HG03066 (cell line): Measurements from ENCODE around the gene CDH4.

Experiments used
- ATAC-seq: cut with Tn5 transposase; IDR thresholded peaks from one replicate; pipeline ENCODE4 v1.9.1; 2021; ENCODE audit warnings: low read depth; ENCODE audit not compliant: unreplicated experiment

The CDH4 gene

DNA sequence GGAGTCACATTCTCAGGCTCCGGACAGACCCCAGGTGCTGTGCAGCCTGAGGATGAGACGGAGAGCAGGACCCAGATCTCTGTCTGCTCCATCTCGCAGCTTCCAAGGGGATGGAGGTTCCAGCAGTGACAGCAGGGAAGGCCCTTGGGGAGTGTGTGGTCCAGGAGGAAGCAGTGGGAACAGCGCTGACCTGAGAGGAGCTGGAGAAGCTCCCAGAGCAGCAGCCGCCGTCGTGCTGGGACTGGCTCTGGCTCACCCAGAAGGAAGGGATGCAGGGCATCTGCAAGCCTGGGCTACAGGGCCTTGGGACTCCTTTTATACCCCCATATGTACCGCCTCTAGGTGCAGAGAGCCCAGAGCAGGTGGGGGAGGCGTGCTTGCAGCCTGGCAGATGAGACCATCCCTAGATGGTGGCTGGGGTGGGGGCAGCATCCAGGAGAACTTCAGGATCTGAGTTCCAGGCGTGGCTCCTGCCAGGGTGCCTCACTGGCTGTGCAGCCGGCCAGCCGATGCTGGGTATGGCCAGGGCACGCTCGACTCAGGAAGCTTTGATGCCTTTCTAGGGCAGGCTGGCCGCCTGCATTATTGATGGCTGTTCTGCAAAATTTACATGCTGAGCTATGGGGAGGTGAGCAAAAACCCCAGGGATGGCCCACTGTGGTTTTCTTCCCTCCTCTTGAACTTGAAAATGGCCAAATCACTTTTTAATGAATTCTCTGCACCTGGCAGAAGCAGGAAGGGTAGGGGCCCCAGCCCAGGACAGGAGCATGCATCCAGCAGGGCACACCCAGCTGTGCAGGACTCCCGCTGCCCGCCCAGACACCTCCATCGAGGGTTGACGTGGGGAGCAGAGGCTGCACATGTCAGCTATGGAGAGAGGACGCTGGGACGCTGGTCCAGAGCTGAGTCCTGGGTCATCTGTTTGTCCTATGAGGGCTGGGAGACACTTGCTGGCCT is 634.0 kb downstream of the CDH4 start:
- no peak for ATAC-seq

GRCh38 chr20:61886721-61887595 is 634.9 kb downstream of the CDH4 start:
- no peak for ATAC-seq

GRCh38 chr20:61887596-61888093 is 635.6 kb downstream of the CDH4 start:
- ATAC-seq: no peak

DNA sequence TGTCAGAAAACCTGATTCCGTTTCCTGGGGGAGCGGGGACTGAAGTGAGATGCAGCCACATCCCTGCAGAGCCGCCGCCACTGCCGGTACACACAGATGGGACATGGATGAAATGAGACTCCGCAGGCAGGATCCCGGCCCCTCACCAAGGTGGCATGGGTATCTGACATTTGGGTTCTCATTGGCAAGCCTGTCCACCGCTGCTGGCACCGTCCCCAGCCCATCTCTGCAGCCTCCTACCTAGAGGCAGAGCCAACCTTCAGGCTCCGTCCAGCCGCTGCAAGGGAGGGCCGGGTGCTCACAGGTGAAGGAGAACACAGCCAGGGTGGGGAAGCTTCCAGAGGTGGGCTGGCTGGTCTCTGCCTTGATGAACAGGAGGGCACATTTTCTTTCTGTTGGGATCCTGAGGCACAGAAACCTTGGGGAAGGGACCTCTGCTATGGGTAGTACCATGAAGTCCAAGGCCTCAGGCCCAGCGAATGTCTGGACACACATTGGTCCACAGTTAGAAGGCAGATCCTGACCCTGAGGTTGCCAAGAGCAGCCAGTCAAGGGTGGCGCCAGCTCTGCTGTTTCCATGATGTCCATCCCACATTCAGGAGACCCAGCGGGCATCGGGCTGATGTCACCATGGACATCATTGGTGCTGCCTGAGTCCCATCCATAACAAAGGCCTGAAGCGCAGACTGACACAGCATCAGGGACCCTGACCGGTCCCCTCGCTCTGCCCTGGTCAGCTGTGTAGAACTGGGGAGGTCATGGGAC is 636.2 kb downstream of the CDH4 start:
- ATAC-seq: no peak

DNA sequence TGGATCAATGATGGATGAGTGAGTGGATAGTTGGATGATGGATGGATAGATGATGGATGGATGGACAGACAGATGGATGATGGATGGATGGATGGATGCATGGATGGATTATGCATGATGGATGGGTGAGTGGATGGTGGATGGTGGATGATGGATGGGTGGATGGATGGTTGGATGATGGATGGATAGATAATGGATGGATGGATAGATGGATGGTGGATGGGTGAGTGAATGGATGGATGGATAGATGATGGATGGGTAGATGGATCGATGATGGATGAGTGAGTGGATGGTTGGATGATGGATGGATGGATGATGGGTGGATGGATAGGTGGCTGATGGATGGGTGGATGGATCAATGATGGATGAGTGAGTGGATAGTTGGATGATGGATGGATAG is 637.6 kb downstream of the CDH4 start:
- ATAC-seq: no peak

DNA sequence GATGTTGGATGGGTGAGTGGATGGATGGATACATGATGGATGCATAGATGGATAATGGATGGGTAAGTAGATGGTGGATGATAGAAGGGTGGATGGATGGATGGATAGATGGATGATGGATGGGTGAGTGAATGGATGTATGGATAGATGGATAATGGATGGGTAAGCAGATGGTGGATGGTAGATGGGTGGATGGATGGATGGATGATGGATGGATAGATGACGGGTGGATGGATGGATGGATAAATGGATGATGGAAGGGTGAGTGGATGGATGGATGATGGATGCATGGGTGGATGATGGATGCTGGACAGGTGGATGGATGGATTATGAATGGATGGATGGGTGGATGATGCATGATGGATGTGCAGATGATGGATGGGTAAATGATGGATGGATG is 638.1 kb downstream of the CDH4 start:
- no peak for ATAC-seq

DNA sequence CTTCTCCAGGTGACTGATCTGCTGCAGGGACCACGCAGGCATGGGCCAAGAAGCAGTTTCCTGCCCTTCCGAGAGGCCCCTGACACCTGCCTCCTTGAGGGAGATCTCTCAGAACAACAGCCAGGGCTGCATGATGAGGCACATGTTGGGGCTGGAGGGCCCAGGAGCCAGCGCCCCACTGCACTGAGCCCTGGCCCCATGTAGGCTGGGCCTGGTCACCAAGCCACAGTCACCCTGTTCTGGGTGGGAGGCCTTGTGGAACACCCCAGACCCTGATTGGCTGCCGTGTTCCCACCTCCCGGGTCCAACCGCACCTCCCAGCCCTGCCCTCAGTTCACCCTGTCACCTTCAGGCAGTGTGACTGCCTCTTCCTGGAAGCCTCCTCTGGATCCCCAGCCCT is 639.4 kb downstream of the CDH4 start:
- no peak for ATAC-seq

DNA sequence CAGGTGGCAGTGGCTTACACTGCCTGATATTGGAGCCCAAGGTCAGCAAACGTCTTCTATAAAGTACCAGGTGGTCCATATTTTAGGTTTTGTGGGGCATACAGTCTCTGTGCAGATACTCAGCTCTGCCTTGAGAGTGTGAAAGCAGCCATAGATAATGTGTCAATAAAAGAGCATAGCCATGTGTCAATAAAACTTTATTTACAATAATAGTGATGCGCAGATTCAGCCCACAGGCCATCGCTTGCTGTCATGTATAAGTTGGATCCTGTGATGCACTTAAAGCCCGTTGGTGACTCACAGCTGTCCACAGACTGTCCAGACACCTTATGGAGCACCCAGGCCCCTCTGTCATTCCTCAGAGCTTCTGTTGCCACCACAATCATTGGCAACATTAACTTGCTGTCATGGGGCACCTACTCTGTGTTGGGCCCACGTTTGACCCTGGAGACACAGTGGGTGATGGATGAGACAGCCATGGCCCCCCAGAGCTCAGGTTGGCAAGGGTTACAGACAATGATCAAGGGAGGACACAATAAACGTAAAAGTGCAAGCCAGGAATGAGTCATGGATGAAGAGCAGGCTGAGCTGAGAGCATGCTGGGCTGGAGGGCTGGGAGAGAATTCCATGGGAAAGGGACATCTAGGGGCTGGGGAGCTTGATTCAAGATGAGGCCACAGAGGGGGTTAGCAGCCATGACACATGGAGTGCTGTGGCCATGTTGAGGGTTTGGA is 640.0 kb downstream of the CDH4 start:
- no peak for ATAC-seq

- ATAC-seq: no peak
These were observed 643.0 kb downstream of the CDH4 start for GRCh38 chr20:61895016-61895415.

DNA sequence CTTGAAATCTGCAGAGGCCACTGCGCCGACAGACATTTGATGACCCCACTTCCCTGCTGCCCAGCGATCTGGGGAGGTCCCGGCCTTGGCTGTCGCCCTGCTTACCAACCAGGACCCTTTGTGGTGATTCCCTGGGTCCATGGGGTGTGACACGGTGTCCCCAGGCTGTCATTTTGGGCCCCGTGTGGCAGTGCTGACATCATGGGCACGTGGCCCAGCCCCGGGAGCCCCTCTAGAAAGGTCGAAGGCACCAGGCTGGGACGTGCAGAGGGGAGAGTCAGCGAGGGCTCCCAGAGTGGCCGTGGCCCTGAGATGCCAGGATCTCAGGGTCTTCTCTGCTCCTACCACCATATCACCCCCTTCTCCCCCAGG is 643.6 kb downstream of the CDH4 start:
- no peak for ATAC-seq

DNA sequence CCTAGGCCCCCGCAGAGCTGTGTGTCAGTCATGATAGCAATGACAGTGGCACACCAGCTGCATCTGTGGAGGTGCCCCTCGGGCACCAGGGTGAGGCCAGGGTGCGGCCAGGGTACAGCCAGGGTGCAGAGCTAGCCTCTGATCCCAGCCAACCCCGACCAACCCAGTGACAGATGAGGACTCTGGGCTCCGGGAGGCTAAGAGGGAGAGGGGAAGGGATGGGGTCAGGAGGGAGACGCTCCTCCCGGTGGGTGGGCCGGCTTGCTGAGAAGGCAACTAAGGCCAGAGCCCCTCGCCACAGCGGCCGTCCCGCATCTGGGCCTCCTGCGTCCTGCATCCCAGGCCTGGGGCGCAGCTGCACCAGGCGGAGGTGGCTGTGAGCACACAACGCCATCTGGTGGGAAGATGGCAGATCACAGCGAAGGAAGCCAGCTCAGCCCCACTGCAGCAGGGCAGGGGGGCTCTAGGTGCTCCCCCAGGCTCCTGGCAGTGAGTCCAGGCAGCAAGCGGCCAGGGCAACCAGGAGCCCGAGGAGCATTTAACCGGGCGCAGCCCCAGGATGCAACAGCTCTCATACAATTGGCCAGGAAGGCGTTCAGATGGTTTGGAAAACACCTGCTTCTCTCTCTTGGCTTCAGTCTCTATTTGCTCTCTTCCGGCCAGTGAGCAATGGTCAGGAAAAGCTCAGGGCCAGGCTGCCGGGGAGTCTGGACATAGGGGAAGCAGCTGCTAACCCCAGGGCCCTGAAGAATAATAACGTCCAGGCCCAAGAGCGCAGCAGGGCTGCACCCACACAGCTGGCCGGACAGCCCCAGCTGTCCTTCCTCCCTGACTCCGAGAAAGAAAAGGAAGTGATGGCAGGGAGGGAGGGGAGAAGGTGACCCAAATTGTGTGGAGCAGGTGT is 644.2 kb downstream of the CDH4 start:
- ATAC-seq: no peak

DNA sequence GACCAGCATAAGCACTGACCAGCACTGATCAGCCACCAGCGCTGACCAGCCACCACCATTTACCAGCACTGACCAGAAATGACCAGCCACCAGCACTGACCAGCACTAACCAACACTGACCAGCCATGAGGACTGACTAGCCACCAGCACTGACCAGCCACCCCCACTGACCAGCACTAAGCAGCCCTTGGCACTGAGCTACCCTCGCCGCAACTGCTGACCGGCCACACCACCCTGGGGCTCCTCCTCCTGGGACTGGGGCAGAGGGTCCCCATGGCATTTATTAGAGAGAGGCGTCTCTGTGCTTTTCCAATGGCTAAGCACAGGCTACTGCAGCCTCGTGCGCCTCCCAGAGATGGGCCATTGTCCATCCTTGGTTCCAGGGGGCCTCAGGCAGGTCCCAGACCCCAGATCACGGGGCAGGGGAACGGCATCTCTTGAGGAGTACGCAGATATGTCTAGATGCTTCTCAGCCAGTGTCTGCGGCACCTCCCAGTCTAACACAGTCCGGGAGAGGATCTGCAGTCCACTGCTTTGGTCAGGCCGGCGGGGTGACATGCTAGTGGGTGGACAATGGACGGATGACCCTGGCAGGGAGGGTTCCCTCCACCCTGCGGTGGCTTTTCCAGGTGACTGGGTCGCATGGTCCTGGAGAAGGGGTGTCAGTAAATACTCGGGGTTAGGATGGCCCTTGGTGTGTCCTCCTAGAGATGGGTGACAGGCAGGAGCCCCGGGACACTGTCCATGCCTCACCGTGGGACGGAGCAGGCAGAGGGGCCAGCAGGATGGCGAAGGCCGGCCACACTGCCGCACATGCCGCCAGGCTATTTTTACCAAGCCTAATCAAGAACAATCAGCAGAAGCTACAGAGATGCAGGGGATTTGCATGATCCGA is 645.6 kb downstream of the CDH4 start:
- ATAC-seq: no peak

DNA sequence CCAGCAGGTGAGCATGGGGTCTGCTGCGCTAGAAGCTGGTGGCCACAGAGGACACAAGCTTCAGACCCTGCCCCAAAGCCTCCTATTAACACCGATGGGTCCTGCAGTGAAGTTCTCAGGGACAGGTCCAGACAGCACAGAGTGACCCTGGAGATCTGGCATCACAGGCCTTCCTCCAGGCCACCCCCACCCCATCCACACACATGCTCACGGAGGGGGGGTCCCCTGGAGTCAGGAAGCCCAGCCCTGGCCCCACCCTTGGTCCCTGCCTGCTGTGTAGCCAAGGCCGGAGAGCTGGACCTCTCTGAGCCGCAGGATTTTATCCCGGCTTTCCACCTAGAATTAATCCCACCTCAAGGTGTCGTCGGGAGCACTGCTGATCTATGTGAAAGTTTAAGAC is 646.3 kb downstream of the CDH4 start:
- ATAC-seq: no peak

GRCh38 chr20:61900011-61900944 is 648.2 kb downstream of the CDH4 start:
- no peak for ATAC-seq

- no peak for ATAC-seq
These were observed 648.9 kb downstream of the CDH4 start for GRCh38 chr20:61900945-61901293.

GRCh38 chr20:61901392-61902220 is 649.5 kb downstream of the CDH4 start:
- no peak for ATAC-seq
